Mesenchymal stem cell (in vitro differentiated cells and primary cell): Measurements from ENCODE around the gene PICK1.
"Not testable (repeated sequence)": the region's sequence is repeated elsewhere in the genome, so short reads cannot be mapped to it uniquely, and the experiment has no call there.

ENCODE experiments used
- DNase-seq: peaks from one replicate; pipeline ENCODE4 v3.0.0-alpha.2; 2013
- H2AFZ ChIP-seq: one replicate; pipeline ENCODE4 v1.6.1; 2013; ENCODE audit warnings: low read depth, mild to moderate bottlenecking, control low read depth, inconsistent platforms, low read length, moderate library complexity
- H2AK5ac ChIP-seq: 2 replicates; pipeline ENCODE4 v1.6.1; 2013; ENCODE audit warnings: low read length, moderate library complexity, mild to moderate bottlenecking, inconsistent platforms; ENCODE audit not compliant: severe bottlenecking
- H2BK120ac ChIP-seq: one replicate; pipeline ENCODE4 v1.6.1; 2013; ENCODE audit warnings: low read depth, mild to moderate bottlenecking, inconsistent platforms, low read length, moderate library complexity
- H2BK12ac ChIP-seq, 2 experiments: one replicate each; pipeline ENCODE4 v1.6.1; 2013; ENCODE audit warnings: inconsistent platforms in 2 of 2, low read length in 2 of 2, mild to moderate bottlenecking in 2 of 2, moderate library complexity in 2 of 2, control low read depth in 1 of 2
- H2BK15ac ChIP-seq: one replicate; pipeline ENCODE4 v1.6.1; 2013; ENCODE audit warnings: mild to moderate bottlenecking, low read depth, inconsistent platforms; ENCODE audit not compliant: poor library complexity, severe bottlenecking
- H2BK5ac ChIP-seq: 2 replicates; pipeline ENCODE4 v1.6.1; 2013; ENCODE audit warnings: low read depth, mild to moderate bottlenecking, low read length, control low read depth, inconsistent platforms; ENCODE audit not compliant: poor library complexity, severe bottlenecking
- H3K14ac ChIP-seq, 2 experiments: one replicate each; pipeline ENCODE4 v1.6.1; 2013; ENCODE audit warnings: inconsistent platforms in 2 of 2, low read length in 2 of 2, control low read depth in 1 of 2, mild to moderate bottlenecking in 1 of 2, moderate library complexity in 1 of 2
- H3K18ac ChIP-seq, 2 experiments: one replicate each; pipeline ENCODE4 v1.6.1; 2013; ENCODE audit warnings: inconsistent platforms in 2 of 2, low read length in 2 of 2, control low read depth in 1 of 2, low read depth in 1 of 2, mild to moderate bottlenecking in 1 of 2
- H3K23ac ChIP-seq, 2 experiments: one replicate each; pipeline ENCODE4 v1.6.1; 2013; ENCODE audit warnings: inconsistent platforms in 2 of 2, low read length in 2 of 2, mild to moderate bottlenecking in 2 of 2, moderate library complexity in 2 of 2, control low read depth in 1 of 2
- H3K27ac ChIP-seq: 2 replicates; pipeline ENCODE4 v1.5.1; 2013; ENCODE audit warnings: mild to moderate bottlenecking, moderate library complexity, low read length, control low read depth, inconsistent platforms; ENCODE audit not compliant: poor library complexity, severe bottlenecking
- H3K27me3 ChIP-seq, 2 experiments: 2 replicates each; pipeline versions ENCODE4 v1.6.1 to v1.7.0; 2013; ENCODE audit warnings: low read length in 2 of 2, mild to moderate bottlenecking in 2 of 2, moderate library complexity in 2 of 2, control low read depth in 1 of 2, inconsistent platforms in 1 of 2; ENCODE audit not compliant: control insufficient read depth in 1 of 2, insufficient read depth in 1 of 2
- H3K36me3 ChIP-seq, 2 experiments: 2 replicates each; pipeline versions ENCODE4 v1.6.1 to v1.7.0; 2013; ENCODE audit warnings: low read length in 2 of 2, control low read depth in 1 of 2, inconsistent platforms in 1 of 2, low read depth in 1 of 2, mild to moderate bottlenecking in 1 of 2; ENCODE audit not compliant: insufficient read depth in 2 of 2, control insufficient read depth in 1 of 2
- H3K4ac ChIP-seq, 2 experiments: one replicate each; pipeline ENCODE4 v1.6.1; 2013; ENCODE audit warnings: inconsistent platforms in 2 of 2, low read length in 2 of 2, mild to moderate bottlenecking in 2 of 2, moderate library complexity in 2 of 2, control low read depth in 1 of 2, low read depth in 1 of 2
- H3K4me1 ChIP-seq: 2 replicates; pipeline ENCODE4 v1.6.1; 2013; ENCODE audit warnings: low read depth, low read length, control low read depth; ENCODE audit not compliant: control insufficient read depth, insufficient read depth
- H3K4me2 ChIP-seq: 2 replicates; pipeline ENCODE4 v1.6.1; 2013; ENCODE audit warnings: low read length, mild to moderate bottlenecking, inconsistent platforms; ENCODE audit not compliant: poor library complexity, severe bottlenecking
- H3K4me3 ChIP-seq, 2 experiments: 2 replicates each; pipeline versions ENCODE4 v1.5.1 to v1.7.0; 2013; ENCODE audit warnings: low read length in 2 of 2, mild to moderate bottlenecking in 2 of 2, control low read depth in 1 of 2, low read depth in 1 of 2; ENCODE audit not compliant: insufficient read depth in 1 of 2
- H3K79me1 ChIP-seq: replicated peaks from 2 replicates; pipeline ENCODE4 v1.6.1; 2013; ENCODE audit warnings: mild to moderate bottlenecking, control low read depth, low read length, inconsistent platforms; ENCODE audit not compliant: poor library complexity, severe bottlenecking
- H3K9ac ChIP-seq: 2 replicates; pipeline ENCODE4 v1.7.0; 2013; ENCODE audit warnings: mild to moderate bottlenecking, low read length, moderate library complexity
- H3K9me3 ChIP-seq: 2 replicates; pipeline ENCODE4 v1.7.0; 2013; ENCODE audit warnings: mild to moderate bottlenecking, low read length; ENCODE audit not compliant: control insufficient read depth
- H4K8ac ChIP-seq: one replicate; pipeline ENCODE4 v1.6.1; 2013; ENCODE audit warnings: inconsistent platforms, mild to moderate bottlenecking, low read length, moderate library complexity
- H4K91ac ChIP-seq: one replicate; pipeline ENCODE4 v1.6.1; 2013; ENCODE audit warnings: mild to moderate bottlenecking, low read length, inconsistent platforms
- WGBS: methylation state at CpG from one replicate; pipeline ENCODE4 v1.1.7; 2013; ENCODE audit warnings: mixed read lengths; 5-methylcytosine and 5-hydroxymethylcytosine counted together

Gene PICK1

GRCh38 chr22:38114484-38115398, 57.5 kb downstream of the PICK1 start:
- peak overlapping the region; percentile 59 for H4K91ac ChIP-seq
- DNase-seq: peak; percentile 87
- H3K9ac ChIP-seq: no peak overlapping the region
- peak overlapping the region in 1 of 2 experiments; percentile 68 for H3K14ac ChIP-seq
- no peak overlapping the region for H3K4me2 ChIP-seq
- peaks cover 0 to 20% of the 10 kb centered on the region in 2 experiments for H3K36me3 ChIP-seq
- no peak overlapping the region for H3K4me3 ChIP-seq
- no peak overlapping the region for H2BK5ac ChIP-seq
- 50% methylated on average over 32 of the region's 32 CpGs for WGBS
- peak overlapping the region in 1 of 2 experiments; percentile 60 for H3K4ac ChIP-seq
- H3K27me3 ChIP-seq: peaks cover 0 to 10% of the 10 kb centered on the region in 2 experiments
- H3K27ac ChIP-seq: no peak overlapping the region
- no peak overlapping the region for H2AK5ac ChIP-seq
- H2BK12ac ChIP-seq: peak overlapping the region in 1 of 2 experiments; percentile 12
- H3K18ac ChIP-seq: peak overlapping the region in 1 of 2 experiments; percentile 66
- H2AFZ ChIP-seq: peak overlapping the region; percentile 18
- H3K9me3 ChIP-seq: no peaks in the 10 kb centered on the region
- no peaks in the 10 kb centered on the region for H3K79me1 ChIP-seq
- no peak overlapping the region for H2BK120ac ChIP-seq
- H4K8ac ChIP-seq: peak overlapping the region; percentile 87
- peaks cover 23% of the 10 kb centered on the region for H3K4me1 ChIP-seq
- H2BK15ac ChIP-seq: no peak overlapping the region
- H3K23ac ChIP-seq: no peak overlapping the region

GRCh38 chr22:38115423-38116205, 58.4 kb downstream of the PICK1 start:
- no peaks in the 10 kb centered on the region for H3K9me3 ChIP-seq
- H2AK5ac ChIP-seq: no peak overlapping the region
- H3K4me3 ChIP-seq: no peak overlapping the region
- no peak overlapping the region for H3K4ac ChIP-seq
- no peak overlapping the region for H2BK5ac ChIP-seq
- H4K8ac ChIP-seq: peak overlapping the region; percentile 1
- peaks cover 0 to 2% of the 10 kb centered on the region in 2 experiments for H3K27me3 ChIP-seq
- peaks cover 20% of the 10 kb centered on the region for H3K4me1 ChIP-seq
- 96% methylated on average over 31 of the region's 31 CpGs for WGBS
- no peak overlapping the region for H2BK12ac ChIP-seq
- H3K27ac ChIP-seq: no peak overlapping the region
- H3K9ac ChIP-seq: no peak overlapping the region
- no peak overlapping the region for H2AFZ ChIP-seq
- no peak for DNase-seq
- peaks cover 0 to 25% of the 10 kb centered on the region in 2 experiments for H3K36me3 ChIP-seq
- H4K91ac ChIP-seq: peak overlapping the region; percentile 6
- no peak overlapping the region for H3K14ac ChIP-seq
- no peaks in the 10 kb centered on the region for H3K79me1 ChIP-seq
- no peak overlapping the region for H2BK15ac ChIP-seq
- no peak overlapping the region for H3K23ac ChIP-seq
- no peak overlapping the region for H2BK120ac ChIP-seq
- H3K4me2 ChIP-seq: no peak overlapping the region
- H3K18ac ChIP-seq: no peak overlapping the region

GRCh38 chr22:38117556-38117955, 60.4 kb downstream of the PICK1 start:
- not testable (repeated sequence) for H3K79me1 ChIP-seq, H3K9ac ChIP-seq, H2BK15ac ChIP-seq, H3K4me2 ChIP-seq, H4K91ac ChIP-seq, H2AK5ac ChIP-seq, H3K23ac ChIP-seq, H3K18ac ChIP-seq, H4K8ac ChIP-seq, H3K4ac ChIP-seq, H3K14ac ChIP-seq, H3K27me3 ChIP-seq, H3K27ac ChIP-seq, DNase-seq, H2AFZ ChIP-seq, H3K4me3 ChIP-seq, H2BK5ac ChIP-seq, H2BK120ac ChIP-seq, H2BK12ac ChIP-seq, H3K9me3 ChIP-seq
- peaks cover 0 to 16% of the 10 kb centered on the region in 2 experiments for H3K36me3 ChIP-seq
- 97% methylated on average over 10 of the region's 10 CpGs for WGBS
- H3K4me1 ChIP-seq: peaks cover 16% of the 10 kb centered on the region

- Histone ChIP-seq H2BK15ac (no peak overlapping the region), H2AFZ (no peak overlapping the region), H2BK12ac (no peak overlapping the region), H3K4me3 (no peak overlapping the region), H2BK120ac (no peak overlapping the region), H3K27ac (no peak overlapping the region), H4K91ac (no peak overlapping the region), H3K4me1 (peaks cover 22% of the 10 kb centered on the region), H2AK5ac (no peak overlapping the region), H3K14ac (no peak overlapping the region), H3K9ac (no peak overlapping the region), H3K9me3 (no peaks in the 10 kb centered on the region), H3K4me2 (no peak overlapping the region), H3K18ac (no peak overlapping the region), H4K8ac (no peak overlapping the region), H3K23ac (no peak overlapping the region), H3K4ac (no peak overlapping the region), H3K27me3 (no peaks in the 10 kb centered on the region), H2BK5ac (no peak overlapping the region), H3K36me3 (peaks cover 0 to 10% of the 10 kb centered on the region in 2 experiments), H3K79me1 (no peaks in the 10 kb centered on the region)
- no peak for DNase-seq
- 91% methylated on average over 3 of the region's 3 CpGs for WGBS
Measured at GRCh38 chr22:38118182-38118581, 61.0 kb downstream of the PICK1 start.
